GM21737 (cell line): ENCODE measurements around the gene ADAM10.

Source experiments
- ATAC-seq: cut with Tn5 transposase; IDR thresholded peaks from one replicate; pipeline ENCODE4 v1.9.1; 2021; ENCODE audit warnings: mild to moderate bottlenecking, moderate library complexity; ENCODE audit not compliant: unreplicated experiment

ADAM10 gene

GRCh38 chr15:58587486-58587885, 162.0 kb downstream of the ADAM10 start:
- ATAC-seq: no peak

GRCh38 chr15:58585693-58586443, 163.6 kb downstream of the ADAM10 start:
- ATAC-seq: no peak

GRCh38 chr15:58584789-58585461, 164.6 kb downstream of the ADAM10 start:
- ATAC-seq: no peak

GRCh38 chr15:58583171-58583908, 166.2 kb downstream of the ADAM10 start:
- ATAC-seq: no peak

GRCh38 chr15:58582160-58582559, 167.3 kb downstream of the ADAM10 start:
- no peak for ATAC-seq

- no peak for ATAC-seq
Measured at GRCh38 chr15:58576657-58577056, 172.8 kb downstream of the ADAM10 start.

- no peak for ATAC-seq
Measured at GRCh38 chr15:58575045-58575786, 174.3 kb downstream of the ADAM10 start.

- ATAC-seq: no peak
Measured at GRCh38 chr15:58574631-58575030, 174.9 kb downstream of the ADAM10 start.

- ATAC-seq: no peak
Measured at GRCh38 chr15:58573270-58573669, 176.2 kb downstream of the ADAM10 start.

- no peak for ATAC-seq
Measured at GRCh38 chr15:58572521-58572920, 177.0 kb downstream of the ADAM10 start.

- no peak for ATAC-seq
Measured at GRCh38 chr15:58571491-58571890, 178.0 kb downstream of the ADAM10 start.

GRCh38 chr15:58569455-58569854, 180.1 kb downstream of the ADAM10 start:
- no peak for ATAC-seq

- ATAC-seq: no peak
Measured at GRCh38 chr15:58568157-58568571, 181.3 kb downstream of the ADAM10 start.

- ATAC-seq: no peak
Measured at GRCh38 chr15:58566029-58566428, 183.5 kb downstream of the ADAM10 start.

GRCh38 chr15:58565619-58566018, 183.9 kb downstream of the ADAM10 start:
- no peak for ATAC-seq

GRCh38 chr15:58564981-58565380, 184.5 kb downstream of the ADAM10 start:
- no peak for ATAC-seq

GRCh38 chr15:58562135-58562534, 187.4 kb downstream of the ADAM10 start:
- no peak for ATAC-seq

GRCh38 chr15:58561321-58561720, 188.2 kb downstream of the ADAM10 start:
- no peak for ATAC-seq

- no peak for ATAC-seq
Measured at GRCh38 chr15:58559904-58560588, 189.5 kb downstream of the ADAM10 start.

GRCh38 chr15:58558777-58559176, 190.7 kb downstream of the ADAM10 start:
- no peak for ATAC-seq
